H1 (cell line): ENCODE measurements around the gene SMAD6. TPM values are rescaled to one million over a fixed set of nuclear protein-coding genes. Genes with fewer than 3 reads are reported as not detected.

Source experiments
- CTCF ChIA-PET: fragments of 300-600 bp; sonication (Branson Sonifier 250); formaldehyde crosslinking; loops from one replicate; lab custom pipeline; 2021; ENCODE audit not compliant: partially characterized antibody; lab: Charles Lee
- POLR2A ChIA-PET: fragments of 300-600 bp; sonication (Branson Sonifier 250); formaldehyde crosslinking; loops from one replicate; lab custom pipeline; 2021; ENCODE audit warnings: inconsistent platforms; ENCODE audit not compliant: partially characterized antibody; lab: Charles Lee
- DNase-seq, 2 experiments: peaks; one replicate each; pipeline versions ENCODE4 v3.0.0 to v3.0.0-alpha.2; 2010 to 2022; ENCODE audit warnings: low spot score in 2 of 2, low read depth in 1 of 2, mixed read lengths in 1 of 2
- FAIRE-seq: peaks from 2 replicates; lab custom pipeline; 2011; peaks lifted over from hg19 to GRCh38; lab: Jason Lieb, UNC
- H2AFZ ChIP-seq: 2 replicates; pipeline ENCODE4 v1.8.1; 2012; ENCODE audit warnings: low read length, inconsistent platforms
- H2AK5ac ChIP-seq: 2 replicates; pipeline ENCODE4 v1.6.1; 2013; ENCODE audit warnings: low read depth, low read length
- H2BK120ac ChIP-seq: replicated peaks from 2 replicates; pipeline ENCODE3; 2013; ENCODE audit warnings: low read depth, low read length, inconsistent platforms
- H2BK12ac ChIP-seq: 2 replicates; pipeline ENCODE4 v1.6.1; 2013; ENCODE audit warnings: low read depth, low read length
- H2BK15ac ChIP-seq: 2 replicates; pipeline ENCODE4 v1.6.1; 2013; ENCODE audit warnings: low read length
- H2BK20ac ChIP-seq: 2 replicates; pipeline ENCODE4 v1.6.1; 2013; ENCODE audit warnings: low read length
- H2BK5ac ChIP-seq: 2 replicates; pipeline ENCODE4 v1.6.1; 2013; ENCODE audit warnings: low read depth, low read length
- H3K14ac ChIP-seq: 2 replicates; pipeline ENCODE4 v1.6.1; 2013; ENCODE audit warnings: inconsistent platforms; ENCODE audit not compliant: insufficient read length
- H3K18ac ChIP-seq: 2 replicates; pipeline ENCODE4 v1.6.1; 2013; ENCODE audit warnings: low read length; ENCODE audit errors: extremely low read depth
- H3K23ac ChIP-seq: 2 replicates; pipeline ENCODE4 v1.6.1; 2013; ENCODE audit warnings: inconsistent platforms; ENCODE audit not compliant: insufficient read length
- H3K23me2 ChIP-seq: 2 replicates; pipeline ENCODE4 v1.6.1; 2013; ENCODE audit warnings: low read depth, low read length
- H3K27ac ChIP-seq: 2 replicates; pipeline ENCODE4 v1.6.1; 2011; ENCODE audit warnings: low read depth, low read length, inconsistent platforms
- H3K27me3 ChIP-seq, 4 experiments: replicated peaks in 1 of 4; 1 replicate in 1 of 4; 2 replicates in 3 of 4; pipeline versions ENCODE4 v1.6.1 to v1.8.1; 2011 to 2013; ENCODE audit warnings: low read length in 3 of 4, mild to moderate bottlenecking in 3 of 4, inconsistent platforms in 2 of 4, mixed read lengths in 2 of 4, moderate library complexity in 1 of 4; ENCODE audit not compliant: control insufficient read depth in 3 of 4, insufficient read depth in 3 of 4; ENCODE audit errors: extremely low read depth in 1 of 4
- H3K36me3 ChIP-seq, 4 experiments: 2 replicates each; pipeline versions ENCODE4 v1.6.1 to v1.8.1; 2011 to 2013; ENCODE audit warnings: mild to moderate bottlenecking in 4 of 4, low read length in 3 of 4, moderate library complexity in 2 of 4, control low read depth in 1 of 4, inconsistent platforms in 1 of 4; ENCODE audit not compliant: insufficient read depth in 4 of 4, control insufficient read depth in 2 of 4
- H3K4ac ChIP-seq: replicated peaks from 2 replicates; pipeline ENCODE3; 2013; ENCODE audit warnings: low read length, low read depth, mixed read lengths, inconsistent platforms; ENCODE audit not compliant: insufficient read length
- H3K4me1 ChIP-seq, 4 experiments: replicated peaks in 1 of 4; 1 replicate in 1 of 4; 2 replicates in 3 of 4; pipeline versions ENCODE4 v1.6.1 to v1.8.1; 2011 to 2013; ENCODE audit warnings: low read length in 3 of 4, inconsistent platforms in 2 of 4, mixed read lengths in 1 of 4; ENCODE audit not compliant: insufficient read depth in 4 of 4, control insufficient read depth in 3 of 4
- H3K4me2 ChIP-seq, 2 experiments: 2 replicates each; pipeline versions ENCODE4 v1.6.1 to v1.8.1; 2011 to 2013; ENCODE audit warnings: low read depth in 2 of 2, low read length in 2 of 2, control low read depth in 1 of 2, inconsistent platforms in 1 of 2, mild to moderate bottlenecking in 1 of 2; ENCODE audit not compliant: insufficient read depth in 1 of 2
- H3K4me3 ChIP-seq, 4 experiments: fragments of 200-600, 300-600 bp in 1 of 4; sonication (generic), shearing (Covaris generic), sonication (Bioruptor Twin) in 1 of 4; 2 replicates each; pipeline versions ENCODE4 v1.5.1 to v1.8.1; 2011 to 2016; ENCODE audit warnings: low read length in 4 of 4, low read depth in 3 of 4, control low read depth in 2 of 4, inconsistent platforms in 2 of 4, mild to moderate bottlenecking in 2 of 4, mixed read lengths in 1 of 4, moderate library complexity in 1 of 4; ENCODE audit not compliant: insufficient read depth in 2 of 4; ENCODE audit errors: extremely low read depth in 1 of 4
- H3K56ac ChIP-seq: replicated peaks from 2 replicates; pipeline ENCODE3; 2013; ENCODE audit warnings: low read depth, mild to moderate bottlenecking, mixed read lengths, low read length, inconsistent platforms; ENCODE audit not compliant: insufficient read length
- H3K79me1 ChIP-seq: 2 replicates; pipeline ENCODE4 v1.6.1; 2013; ENCODE audit warnings: low read depth, low read length, control low read depth
- H3K79me2 ChIP-seq, 2 experiments: 2 replicates each; pipeline versions ENCODE4 v1.6.1 to v1.8.1; 2012 to 2013; ENCODE audit warnings: low read length in 2 of 2, mild to moderate bottlenecking in 2 of 2, inconsistent platforms in 1 of 2; ENCODE audit not compliant: insufficient read depth in 2 of 2, control insufficient read depth in 1 of 2
- H3K9ac ChIP-seq, 4 experiments: replicated peaks in 1 of 4; 1 replicate in 1 of 4; 2 replicates in 3 of 4; pipeline versions ENCODE4 v1.6.1 to v1.8.1; 2011 to 2013; ENCODE audit warnings: low read depth in 3 of 4, low read length in 3 of 4, control low read depth in 2 of 4, mild to moderate bottlenecking in 2 of 4, moderate library complexity in 2 of 4, inconsistent platforms in 1 of 4; ENCODE audit errors: extremely low read depth in 1 of 4
- H3K9me3 ChIP-seq, 2 experiments: 2 replicates each; pipeline versions ENCODE4 v1.6.1 to v1.8.1; 2012 to 2013; ENCODE audit warnings: mild to moderate bottlenecking in 2 of 2, moderate library complexity in 2 of 2, control low read depth in 1 of 2, inconsistent platforms in 1 of 2, low read depth in 1 of 2, low read length in 1 of 2, mixed read lengths in 1 of 2; ENCODE audit not compliant: insufficient read depth in 2 of 2
- H4K20me1 ChIP-seq, 2 experiments: replicated peaks in 1 of 2; 2 replicates each; pipeline versions ENCODE3 to v1.8.1; 2011 to 2013; ENCODE audit warnings: inconsistent platforms in 2 of 2, low read length in 2 of 2, mild to moderate bottlenecking in 1 of 2; ENCODE audit not compliant: insufficient read depth in 2 of 2, control insufficient read depth in 1 of 2
- H4K5ac ChIP-seq: 2 replicates; pipeline ENCODE4 v1.6.1; 2013; ENCODE audit warnings: low read length, low read depth, mixed read lengths, inconsistent platforms; ENCODE audit not compliant: insufficient read length
- H4K8ac ChIP-seq: 2 replicates; pipeline ENCODE4 v1.8.0; 2013; ENCODE audit warnings: mild to moderate bottlenecking, moderate library complexity, low read length, inconsistent platforms; ENCODE audit not compliant: insufficient read depth; ENCODE audit errors: extremely low read depth
- H4K91ac ChIP-seq: replicated peaks from 2 replicates; pipeline ENCODE3; 2013; ENCODE audit warnings: low read length, mixed read lengths, inconsistent platforms; ENCODE audit not compliant: insufficient read length
- BACH1 ChIP-seq: IDR thresholded peaks from 2 replicates; pipeline ENCODE4 v1.6.1; 2012; ENCODE audit warnings: low read length, improper control_type of control experiment
- SP4 ChIP-seq: IDR thresholded peaks from 2 replicates; pipeline ENCODE4 v1.6.1; 2012; ENCODE audit warnings: low read length, inconsistent platforms
- WGBS, 2 experiments: shearing (Covaris generic) in 1 of 2; methylation state at CpG; one replicate each; pipeline versions ENCODE4 v1.1.6 to v1.1.7; 2013 to 2015; ENCODE audit warnings: low lambda C conversion rate in 2 of 2, mixed read lengths in 2 of 2, inconsistent platforms in 1 of 2, low coverage in 1 of 2, missing lambda C conversion rate in 1 of 2; ENCODE audit not compliant: insufficient replicate concordance in 2 of 2, insufficient coverage in 1 of 2, insufficient read length in 1 of 2; ENCODE audit errors: extremely low coverage in 1 of 2, missing lambda C conversion rate in 1 of 2; 5-methylcytosine and 5-hydroxymethylcytosine counted together
- polyA plus RNA-seq, 7 experiments: library from polyadenylated mRNA; depleted of rRNA in 3 of 7; stranded (reverse) in 5 of 7; unstranded in 2 of 7; fragments of >200 nt in 5 of 7; fragments of 200-250 nt in 2 of 7; gene quantifications; 1 replicate in 5 of 7; 2 replicates in 1 of 7; 4 replicates in 1 of 7; pipeline versions ENCODE4 v1.2.1 to v1.2.3, GENCODE V29; 2011 to 2013; ENCODE audit warnings: missing spikeins in 2 of 7, mixed read lengths in 2 of 7
- total RNA-seq: library from RNA; stranded (reverse); fragmentation: NEBNext Ultra II Directional; extraction: Animal tissue kit (Norgen Biotek cat#: 25700); gene quantifications from 2 replicates; pipeline ENCODE4 v1.2.1, GENCODE V29; 2021

SMAD6 gene
- total and polyA plus RNA-seq, 2 of the 8 experiments (the other 6 are each of a cell fraction or from before 2014, with no cell fraction given): 1.8 to 7.0 TPM

DNA sequence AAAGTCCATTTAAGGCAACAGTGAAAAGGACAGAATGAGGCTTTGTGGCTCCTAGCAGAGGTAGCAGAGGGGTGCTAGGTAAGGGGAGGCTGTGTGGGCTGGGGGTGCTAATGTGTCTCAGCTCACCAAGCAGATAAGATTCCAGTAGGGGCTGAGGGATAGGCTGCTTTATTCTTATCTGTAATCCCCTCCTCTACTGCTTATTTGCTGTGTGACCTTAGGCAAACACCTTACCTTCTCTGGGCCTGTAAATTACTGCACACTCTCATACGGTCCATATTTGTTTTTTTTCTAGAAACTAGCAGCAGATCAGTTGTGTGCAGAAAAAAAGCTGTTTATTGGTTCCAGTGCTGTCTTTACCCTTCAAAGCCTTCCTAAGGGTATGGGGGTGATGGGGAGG lies 52.8 kb downstream of the SMAD6 start:
- 84% methylated on average over 1 of the region's 1 CpG; no CpG with 5 or more reads in 1 of the 2 experiments for WGBS, 2 experiments
- peaks cover 2 to 13% (median 9%) of the 10 kb centered on the region in 4 experiments; a peak in 6 of 7 replicates for H3K4me1 ChIP-seq
- CTCF ChIA-PET: interaction anchor here (0.9 to 1.9 kb wide), 8 partner anchors 10 to 135 kb away, joined by 3 to 6 read pairs (median 4); no protein-coding TSS in a partner anchor
- H2BK12ac ChIP-seq: no peak overlapping the region
- no peak for DNase-seq
- H3K23ac ChIP-seq: no peak overlapping the region
- H3K18ac ChIP-seq: no peak overlapping the region
- H3K4me2 ChIP-seq: no peak overlapping the region
- no peak overlapping the region for H3K4ac ChIP-seq
- H2BK120ac ChIP-seq: no peak overlapping the region
- H3K14ac ChIP-seq: no peak overlapping the region
- no peak overlapping the region for H4K8ac ChIP-seq
- H3K4me3 ChIP-seq: no peak overlapping the region
- no peak overlapping the region for H2AK5ac ChIP-seq
- H4K20me1 ChIP-seq: no peaks in the 10 kb centered on the region
- H2BK5ac ChIP-seq: no peak overlapping the region
- H3K56ac ChIP-seq: no peak overlapping the region
- POLR2A ChIA-PET: no interaction called here
- H2BK20ac ChIP-seq: no peak overlapping the region
- H3K27me3 ChIP-seq: no peaks in the 10 kb centered on the region; a peak in 1 of 7 replicates
- TF ChIP-seq SP4: no peak
- TF ChIP-seq BACH1: no peak
- no peaks in the 10 kb centered on the region; the same call in 1 of the 2 replicates for H3K23me2 ChIP-seq
- no peaks in the 10 kb centered on the region for H3K79me2 ChIP-seq
- H2AFZ ChIP-seq: no peak overlapping the region
- no peak overlapping the region for H4K5ac ChIP-seq
- no peaks in the 10 kb centered on the region for H3K79me1 ChIP-seq
- no peak overlapping the region for H3K9ac ChIP-seq
- peaks cover 0 to 3% (median 1%) of the 10 kb centered on the region in 4 experiments; a peak in 3 of 8 replicates for H3K36me3 ChIP-seq
- H3K9me3 ChIP-seq: peaks cover 0 to 5% of the 10 kb centered on the region in 2 experiments; a peak in 2 of 4 replicates
- FAIRE-seq: no peak
- no peak overlapping the region for H3K27ac ChIP-seq
- H2BK15ac ChIP-seq: no peak overlapping the region
- H4K91ac ChIP-seq: no peak overlapping the region
